Anterior cingulate cortex (tissue), 58 donors: ENCODE measurements around the gene ZNF283.
A peak's percentile ranks its signal among the peaks of the same experiment; 100 is the strongest.
"Not testable (repeated sequence)": the region's sequence is repeated elsewhere in the genome, so short reads cannot be mapped to it uniquely, and the experiment has no call there.

Source experiments
- DNase-seq, 58 donors: peaks; one replicate each; lab custom pipeline; 2025; lab: John Stamatoyannopoulos, UW

ZNF283 gene

DNA sequence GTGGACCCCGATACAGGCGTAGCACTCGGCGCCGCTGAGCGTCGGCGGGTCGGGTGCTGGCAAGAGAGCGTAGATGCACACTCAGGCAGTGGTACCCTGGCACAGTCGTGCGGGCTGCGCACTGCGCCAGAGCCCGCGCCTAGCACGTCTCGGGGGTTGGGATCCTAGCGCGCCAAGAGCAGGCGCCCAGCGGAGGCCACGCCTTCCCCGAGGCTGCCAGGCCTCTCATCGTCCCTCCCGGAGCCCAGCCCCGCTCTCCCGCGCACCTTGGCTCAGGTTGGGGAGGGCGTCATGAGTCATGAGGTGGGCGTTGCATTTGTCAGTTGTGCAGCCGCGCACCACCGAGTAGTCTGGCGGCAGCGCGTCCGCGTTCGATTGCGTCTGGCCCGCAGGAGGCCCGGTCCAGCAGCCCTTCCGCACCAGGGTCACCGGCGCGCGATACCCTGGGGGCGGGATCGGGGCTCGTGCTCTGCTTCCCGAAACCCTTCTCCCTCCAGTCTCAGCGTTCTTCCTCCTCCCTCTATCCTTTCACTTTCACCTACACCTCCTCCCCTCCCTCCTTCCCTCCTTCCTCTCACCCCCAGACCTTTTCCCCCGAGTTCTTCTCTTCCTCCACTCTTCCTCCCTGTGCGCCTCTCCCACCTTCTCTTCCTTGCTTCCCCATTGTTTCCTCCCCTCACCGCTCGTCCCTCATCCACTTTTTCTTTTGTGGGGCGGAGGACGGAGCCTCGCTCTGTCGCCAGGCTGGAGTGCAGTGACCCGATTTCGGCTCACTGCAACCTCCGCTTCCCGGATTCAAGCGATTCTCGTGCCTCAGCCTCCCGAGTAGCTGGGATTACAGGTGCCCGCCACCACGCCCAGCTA is 28.3 kb upstream of the ZNF283 start:
- DNase-seq = peak in 35 of 58 donors; percentile 12 to 73 (median 39)

DNA sequence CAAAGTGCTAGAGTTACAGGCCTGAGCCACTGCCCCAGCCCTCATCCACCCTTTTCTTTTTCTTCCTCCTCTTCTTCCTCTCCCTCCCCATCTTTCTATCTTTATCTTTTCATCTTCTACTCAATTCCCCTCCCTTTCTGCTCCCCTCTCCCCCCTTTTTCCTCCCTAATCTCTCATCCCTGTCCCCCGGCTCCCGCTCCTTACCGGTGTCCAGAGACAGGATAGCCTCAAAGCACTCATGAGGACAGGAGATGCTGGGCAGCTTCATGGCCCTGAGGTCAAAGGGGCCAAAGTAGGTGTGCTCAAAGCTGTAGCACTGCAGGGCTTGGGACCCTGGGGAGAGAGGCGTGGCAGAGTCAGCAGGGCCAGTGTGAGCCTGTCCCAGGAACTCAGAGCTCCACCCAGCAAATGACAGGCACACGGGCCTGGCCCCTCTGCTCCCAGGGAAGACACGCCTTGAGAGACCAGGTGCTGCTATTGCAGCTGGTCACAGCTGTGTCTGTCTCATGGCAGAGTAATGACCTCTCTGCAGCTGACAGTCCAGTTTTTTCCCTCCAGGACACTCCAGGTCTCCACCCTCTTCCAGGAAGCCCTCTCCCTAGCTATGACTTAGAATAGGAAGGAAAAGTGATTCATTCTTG is 27.5 kb upstream of the ZNF283 start:
- DNase-seq = no peak

DNA sequence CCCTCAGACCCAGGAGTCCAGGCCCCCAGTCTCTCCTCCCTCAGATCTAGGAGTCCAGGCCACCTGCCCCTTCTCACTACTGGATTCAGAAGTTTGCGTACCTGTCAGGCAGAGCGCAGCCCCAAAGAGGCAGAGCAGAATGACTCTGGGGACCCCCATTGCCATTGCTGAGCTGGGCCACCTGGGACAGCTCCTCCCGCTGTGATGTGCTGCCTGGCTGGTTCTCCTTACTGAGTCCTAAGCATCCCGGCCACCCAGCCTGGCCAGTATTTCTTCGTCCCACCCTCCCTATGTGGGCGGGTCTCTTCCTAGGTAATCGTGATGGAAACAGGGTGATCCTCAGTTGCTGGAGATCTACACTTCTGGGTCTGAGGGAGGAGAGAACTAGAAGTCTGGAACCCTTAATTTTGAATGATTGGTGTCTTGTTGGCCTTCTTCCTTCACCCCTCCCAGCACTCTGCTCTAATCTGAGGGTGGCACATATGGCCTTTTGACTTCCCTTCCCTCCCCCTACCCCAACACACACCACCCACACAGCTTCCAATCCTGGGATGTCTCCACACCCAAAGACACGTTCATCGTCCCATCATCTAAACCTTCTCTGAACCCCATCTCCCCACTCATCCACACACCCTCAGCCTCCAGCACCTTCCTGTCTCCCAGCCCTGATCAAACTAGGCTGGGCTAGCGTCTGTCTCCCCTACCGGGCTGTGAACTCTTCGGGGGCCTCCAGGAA is 24.7 kb upstream of the ZNF283 start, which contains the start of gene LYPD5:
Gene LYPD5, minus strand, starts transcription at position 232 of the 736 bp plus-strand sequence. Its CDS starts 67 bp downstream, at position 165.
- DNase-seq = no peak

DNA sequence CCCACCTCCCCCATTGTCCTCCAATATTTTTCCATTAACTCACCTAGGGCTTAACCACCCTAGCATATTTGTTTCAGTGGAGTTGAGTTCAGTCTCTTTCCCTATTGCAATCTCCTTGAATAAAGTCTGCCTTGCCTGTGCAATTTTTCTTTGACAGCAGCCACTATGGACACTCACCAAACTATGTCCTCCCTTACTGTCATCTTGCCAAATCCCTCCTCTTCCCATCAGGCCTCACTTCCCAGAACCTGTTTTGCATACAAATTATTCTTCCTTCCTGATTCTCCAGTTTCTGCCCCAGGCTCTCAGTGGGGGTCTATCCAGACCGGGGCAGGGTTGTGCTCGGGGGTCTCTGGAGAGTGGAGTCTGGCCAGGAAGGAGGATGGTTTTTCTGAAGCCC is 22.7 kb upstream of the ZNF283 start:
- DNase-seq = peak in 5 of 58 donors; percentile 10 to 60 (median 43)

DNA sequence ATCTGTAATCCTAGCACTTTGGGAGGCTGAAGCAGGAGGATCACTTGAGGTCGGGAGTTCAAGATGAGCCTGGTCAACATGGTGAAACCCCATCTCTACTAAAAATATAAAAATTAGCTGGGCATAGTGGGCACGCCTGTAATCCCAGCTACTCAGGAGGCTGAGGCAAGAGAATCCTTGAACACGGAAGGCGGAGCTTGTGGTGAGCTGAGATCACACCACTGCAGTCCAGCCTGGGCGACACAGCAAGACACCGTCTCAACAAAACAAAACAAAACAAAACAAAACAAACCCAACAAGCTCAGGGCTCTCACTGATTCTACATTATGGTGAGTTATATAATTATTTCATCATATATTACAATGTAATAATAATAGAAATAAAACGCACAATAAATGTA is 20.7 kb upstream of the ZNF283 start:
- not testable (repeated sequence) for DNase-seq

DNA sequence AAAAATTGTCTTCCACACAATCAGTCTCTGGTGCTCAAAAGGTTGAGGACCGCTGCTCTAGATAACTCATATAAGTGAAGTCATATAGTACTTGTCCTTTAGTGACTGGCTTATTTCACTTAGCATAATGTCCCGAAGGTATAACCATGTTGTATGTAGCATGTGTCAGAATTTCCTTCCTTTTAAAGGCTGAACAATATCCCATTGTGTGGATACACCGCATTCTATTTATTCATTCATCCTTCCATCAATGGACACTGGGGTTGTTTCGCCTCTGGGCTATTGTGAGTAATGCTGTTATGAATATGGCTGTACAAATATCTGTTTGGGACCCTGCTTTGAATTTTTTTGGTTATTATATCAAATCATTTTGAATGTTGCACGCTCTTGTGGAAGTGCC is 20.3 kb upstream of the ZNF283 start:
- no peak for DNase-seq

DNA sequence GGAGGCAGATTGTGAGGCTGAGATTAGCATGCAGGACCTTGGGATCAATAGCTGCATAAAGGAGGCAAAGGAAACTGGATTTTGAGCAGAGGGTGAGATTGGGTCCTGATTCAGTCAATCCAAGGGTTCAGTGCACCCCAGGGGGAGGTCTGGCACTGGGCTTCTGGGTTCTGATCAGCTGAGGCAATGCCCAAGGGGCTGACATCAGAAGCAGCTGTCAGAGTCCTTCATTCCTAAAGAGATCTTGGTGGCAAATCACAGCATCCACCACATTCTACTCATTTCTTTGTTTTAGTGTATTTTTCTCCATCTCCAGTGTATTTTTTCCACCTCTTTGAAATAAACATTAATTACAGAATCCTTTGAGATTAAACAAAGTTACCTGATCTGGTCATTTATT is 19.5 kb upstream of the ZNF283 start:
- no peak for DNase-seq

DNA sequence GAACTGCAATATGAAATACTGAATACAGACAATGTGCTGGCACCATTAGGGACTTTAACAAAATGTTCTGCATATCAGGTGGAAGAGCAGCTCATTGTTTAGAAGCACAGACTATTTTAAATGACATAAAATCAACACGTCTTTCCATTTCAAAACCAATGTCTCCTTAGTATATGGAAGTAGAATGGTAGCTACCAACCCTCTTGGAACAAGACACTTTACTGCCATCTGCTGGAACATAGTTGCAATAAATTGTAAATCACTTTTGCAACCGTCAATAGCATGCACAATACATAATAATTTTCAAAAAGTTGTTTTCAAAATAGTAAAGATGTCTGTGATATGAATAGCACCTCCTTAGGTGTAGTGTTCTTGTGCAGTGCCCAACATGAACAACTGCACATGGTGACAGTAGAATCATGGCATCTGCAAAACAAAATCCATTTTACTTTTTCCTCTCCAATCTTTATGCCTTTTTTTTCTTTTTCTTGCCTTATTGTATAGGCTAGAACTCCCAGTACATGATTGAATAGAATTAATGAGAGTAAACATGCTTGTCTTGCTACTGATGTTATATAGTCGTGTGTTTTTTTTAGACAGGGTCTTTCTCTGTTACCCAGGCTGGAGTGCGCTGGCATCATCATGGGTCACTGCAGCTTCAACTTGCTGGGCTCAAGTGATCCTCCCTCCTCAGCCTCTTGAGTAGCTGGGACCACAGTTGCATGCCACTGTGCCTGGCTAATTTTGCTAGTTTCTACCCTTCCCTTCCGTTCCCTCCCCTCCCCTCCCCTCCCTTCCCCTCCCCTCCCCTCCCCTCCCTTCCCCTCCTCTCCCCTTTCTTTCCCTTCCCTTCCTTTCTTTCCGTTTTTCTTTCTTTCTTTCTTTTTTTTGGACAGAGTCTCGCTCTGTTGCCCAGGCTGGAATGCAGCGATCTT is 17.1 kb upstream of the ZNF283 start:
- no peak for DNase-seq

DNA sequence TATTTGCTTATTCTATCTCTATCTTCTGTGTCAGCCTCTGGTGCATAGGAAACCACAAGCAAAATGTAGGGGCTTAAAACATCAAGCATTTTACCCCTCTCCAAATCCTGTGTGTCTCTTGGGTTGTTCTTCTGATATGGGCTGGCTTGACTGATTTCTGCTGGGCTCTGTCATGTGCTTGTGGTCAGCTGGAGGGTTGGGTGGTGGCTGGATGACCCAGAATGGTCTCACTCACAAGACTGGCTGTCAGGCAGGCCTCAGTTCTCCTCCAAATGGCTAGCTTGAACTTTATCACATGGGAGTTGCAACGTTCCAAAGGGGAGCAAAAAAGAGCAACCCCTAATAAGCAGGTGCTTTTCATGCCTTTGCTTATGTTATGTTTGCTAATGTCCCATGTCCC is 15.3 kb upstream of the ZNF283 start:
- DNase-seq = no peak

DNA sequence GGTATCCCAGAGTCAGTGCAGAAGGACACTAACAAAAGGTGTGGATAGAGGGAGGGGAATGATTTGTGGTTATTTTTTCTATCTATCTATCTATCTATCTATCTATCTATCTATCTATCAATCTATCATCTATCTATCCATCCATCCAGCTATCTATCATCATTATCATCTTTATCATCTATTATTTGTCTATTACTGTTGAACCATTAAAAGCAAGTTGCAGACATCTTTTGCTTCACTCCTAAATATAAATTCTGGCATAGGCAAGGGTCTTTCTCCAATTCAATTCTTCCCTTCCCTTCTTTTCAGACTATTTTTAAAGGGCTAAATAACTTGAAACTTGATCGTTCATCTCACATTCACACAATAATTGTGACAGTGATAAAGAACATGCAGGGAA is 14.9 kb upstream of the ZNF283 start:
- DNase-seq = no peak

DNA sequence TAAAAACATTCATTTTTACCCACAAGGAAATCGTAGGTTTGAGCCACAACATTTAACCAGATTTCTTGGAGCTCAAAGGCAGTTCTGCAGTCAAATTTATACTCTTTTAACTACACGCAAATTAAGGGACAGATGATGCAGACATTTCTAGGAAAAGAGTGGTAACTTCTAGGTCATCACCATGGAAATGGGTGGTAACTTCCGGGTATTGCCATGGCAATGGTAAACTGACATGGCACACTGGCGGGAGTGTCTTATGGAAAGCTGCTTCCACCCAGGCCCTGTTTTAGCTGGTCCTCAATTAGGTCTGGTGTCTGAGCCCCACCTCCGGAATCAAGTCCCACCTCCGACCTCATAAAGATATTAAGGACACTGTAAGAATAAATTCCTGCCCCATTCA is 14.4 kb upstream of the ZNF283 start:
- DNase-seq = no peak

DNA sequence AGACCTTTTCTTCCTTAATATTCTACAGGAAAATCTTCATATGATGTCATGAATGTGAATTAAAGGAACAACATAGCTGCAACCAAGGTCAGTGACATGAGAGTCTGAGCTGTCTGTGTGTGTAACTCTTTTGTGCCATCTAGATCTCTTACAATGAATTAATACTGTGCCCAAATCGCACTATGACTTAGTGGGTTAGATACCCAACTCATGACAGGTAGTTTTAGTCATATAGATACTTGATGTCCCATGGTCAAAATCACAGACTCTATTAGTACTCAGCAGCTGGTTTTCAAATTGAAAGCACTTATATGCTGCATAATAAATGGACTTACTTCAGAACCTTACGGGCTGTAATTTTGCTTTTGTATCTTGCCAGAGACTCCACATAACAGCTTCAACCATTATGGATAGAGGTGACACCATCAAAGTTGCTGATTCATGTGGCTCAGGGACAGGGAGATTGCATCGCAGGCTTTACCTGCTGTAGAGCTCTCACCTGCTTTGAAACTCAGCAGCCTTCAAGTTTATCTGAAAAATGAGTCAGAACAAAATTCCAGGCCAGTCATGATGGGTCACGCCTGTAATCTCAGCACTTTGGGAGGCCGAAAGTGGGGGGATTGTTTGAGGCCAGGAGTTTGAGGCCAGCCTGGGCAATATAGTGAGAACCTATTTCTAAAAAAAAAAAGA is 12.3 kb upstream of the ZNF283 start:
- DNase-seq = no peak

DNA sequence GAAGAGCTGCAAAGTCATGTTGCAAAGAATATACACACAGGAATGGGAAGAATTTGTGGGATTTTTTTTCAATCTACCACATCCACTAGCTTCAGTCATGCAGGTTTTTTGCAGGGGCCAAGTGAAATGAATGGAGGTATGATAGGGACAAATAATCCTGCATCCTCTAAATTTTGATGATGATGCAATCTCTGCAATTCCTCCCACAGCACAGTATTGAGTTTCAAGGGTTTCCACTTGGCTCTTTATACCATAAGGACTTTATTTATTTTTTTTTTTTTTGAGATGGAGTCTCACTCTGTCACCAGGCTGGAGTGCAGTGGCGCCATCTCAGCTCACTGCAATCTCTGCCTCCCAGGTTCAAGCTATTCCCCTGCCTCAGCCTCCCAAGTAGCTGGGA is 9.7 kb upstream of the ZNF283 start:
- DNase-seq = not testable (repeated sequence)

DNA sequence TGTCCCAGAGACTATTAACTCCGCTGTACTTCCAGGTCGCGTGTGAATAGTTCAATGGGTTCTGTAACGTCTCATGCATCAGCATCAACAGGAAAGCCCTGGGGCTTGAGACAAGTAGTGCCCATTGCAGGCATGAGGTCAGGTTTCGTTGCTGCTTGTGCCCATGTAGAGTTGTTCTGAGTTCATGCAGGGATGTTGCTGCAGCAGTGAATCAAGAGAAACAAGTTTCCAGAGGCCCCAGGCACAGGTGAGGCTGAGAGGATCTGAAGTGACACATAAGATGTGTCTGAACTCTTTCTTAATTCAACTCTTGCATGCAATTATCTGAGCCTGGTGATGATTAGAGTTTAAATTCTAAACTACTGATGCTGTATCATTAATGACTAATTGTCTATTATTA is 8.6 kb upstream of the ZNF283 start:
- no peak for DNase-seq

DNA sequence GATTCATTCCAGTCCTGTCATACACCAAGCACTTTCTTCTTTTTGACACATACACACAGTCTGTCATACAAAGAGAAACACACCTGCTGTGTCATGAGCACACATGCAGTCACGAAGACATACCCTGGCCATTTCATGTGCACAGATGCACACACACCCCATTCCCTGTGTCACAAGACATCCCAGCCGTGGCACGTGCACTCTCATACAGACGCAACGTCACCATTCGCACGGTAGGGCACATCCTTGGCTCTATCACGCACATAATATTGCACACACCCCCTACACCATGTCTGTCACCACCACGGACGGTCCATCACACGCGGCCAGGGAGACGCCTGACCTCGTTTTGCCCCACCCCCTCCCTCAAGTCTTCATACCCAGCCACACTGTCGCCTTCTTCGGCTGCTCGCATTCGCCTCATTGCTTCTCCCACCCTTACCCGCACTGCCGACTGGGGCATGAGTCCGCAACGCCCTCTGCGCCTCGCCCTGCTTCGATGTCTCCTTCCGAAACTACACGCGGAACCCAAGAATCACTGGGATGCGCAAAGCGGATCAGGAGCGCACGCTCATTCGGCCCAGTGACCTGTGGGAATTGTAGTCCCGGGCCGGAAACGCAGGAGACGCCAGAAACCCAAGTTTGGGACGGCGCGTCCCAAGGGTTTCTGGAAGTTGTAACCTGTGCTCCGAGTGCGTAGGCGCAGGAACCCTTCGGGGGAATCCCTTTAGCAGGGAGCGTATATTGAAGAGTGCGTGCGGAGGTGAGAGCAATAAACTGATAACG is 6.8 kb upstream of the ZNF283 start:
- peak in 52 of 58 donors; percentile 5 to 69 (median 28) for DNase-seq

DNA sequence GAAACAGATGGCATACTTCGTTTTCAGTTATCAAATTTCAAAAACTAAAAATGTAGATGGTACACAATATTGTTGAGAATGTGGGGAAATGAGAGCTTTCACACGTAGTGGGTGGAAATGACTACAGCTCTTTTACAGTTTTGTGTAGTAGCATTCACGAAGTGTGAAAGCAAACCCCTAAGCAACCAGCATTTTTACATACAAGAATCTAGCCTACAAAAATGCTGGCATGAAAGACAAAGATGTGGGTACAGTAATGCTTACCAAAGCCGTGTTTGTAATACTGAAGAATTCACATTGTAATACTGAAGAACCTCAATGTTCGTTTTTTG is 6.3 kb upstream of the ZNF283 start:
- no peak for DNase-seq

DNA sequence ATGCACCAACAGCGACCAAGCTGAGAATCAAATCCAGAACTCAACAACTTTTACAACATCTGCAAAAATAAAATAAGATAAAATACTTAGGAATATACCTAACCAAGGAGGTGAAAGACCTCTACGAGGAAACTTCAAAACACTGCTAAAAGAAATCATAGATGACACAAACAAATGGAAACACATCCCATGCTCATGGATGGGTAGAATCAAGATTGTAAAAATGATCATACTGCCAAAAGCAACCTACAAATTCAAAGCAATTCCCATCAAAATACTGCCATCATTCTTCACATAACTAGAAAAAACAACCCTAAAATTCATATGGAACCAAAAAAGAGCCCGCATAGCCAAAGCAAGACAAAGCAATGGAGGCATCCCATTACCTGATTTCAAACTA is 3.3 kb upstream of the ZNF283 start:
- DNase-seq = not testable (repeated sequence)

DNA sequence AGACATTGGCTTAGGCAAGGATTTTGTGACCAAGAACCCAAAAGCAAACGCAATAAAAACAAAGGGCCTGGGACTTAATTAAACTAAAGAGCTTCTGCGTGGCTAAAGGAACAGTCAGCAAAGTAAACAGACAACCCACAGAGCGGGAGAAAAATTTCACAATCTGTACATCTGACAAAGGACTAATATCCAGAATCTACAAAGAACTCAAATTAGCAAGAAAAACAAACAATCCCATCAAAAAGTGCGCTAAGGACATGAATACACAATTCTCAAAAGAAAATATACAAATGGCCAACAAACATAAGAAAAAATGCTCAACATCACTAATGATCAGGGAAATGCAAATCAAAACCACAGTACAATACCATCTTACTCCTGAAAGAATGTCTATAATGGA is 2.5 kb upstream of the ZNF283 start:
- not testable (repeated sequence) for DNase-seq

DNA sequence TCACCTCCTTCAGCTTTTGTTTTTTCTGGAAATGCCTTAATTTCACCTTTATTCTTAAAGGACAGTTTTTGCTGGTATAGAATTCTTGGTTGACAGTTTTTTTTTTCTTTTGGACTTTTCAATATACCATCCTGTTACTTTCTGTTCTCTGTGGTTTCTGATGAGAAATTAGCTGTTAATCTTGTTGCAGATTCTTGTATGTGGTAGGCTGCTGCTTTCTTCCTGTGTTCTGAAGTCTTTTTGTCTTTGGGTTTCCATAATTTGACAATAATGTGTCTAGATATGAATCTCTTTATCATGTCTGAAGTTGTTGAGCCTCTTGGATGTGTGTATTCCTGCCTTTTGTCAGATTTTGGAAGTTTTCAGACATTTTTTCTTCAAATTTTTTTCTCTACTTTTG is 12.0 kb downstream of the ZNF283 start:
- DNase-seq = no peak
